NCI-H1105 treated with DMSO at 0.1 percent for 48 hours (cell line): ENCODE results near the gene CNTROB.

ENCODE experiments used
- DNase-seq: peaks from one replicate; lab custom pipeline; 2025; lab: John Stamatoyannopoulos, UW

Gene CNTROB

DNA sequence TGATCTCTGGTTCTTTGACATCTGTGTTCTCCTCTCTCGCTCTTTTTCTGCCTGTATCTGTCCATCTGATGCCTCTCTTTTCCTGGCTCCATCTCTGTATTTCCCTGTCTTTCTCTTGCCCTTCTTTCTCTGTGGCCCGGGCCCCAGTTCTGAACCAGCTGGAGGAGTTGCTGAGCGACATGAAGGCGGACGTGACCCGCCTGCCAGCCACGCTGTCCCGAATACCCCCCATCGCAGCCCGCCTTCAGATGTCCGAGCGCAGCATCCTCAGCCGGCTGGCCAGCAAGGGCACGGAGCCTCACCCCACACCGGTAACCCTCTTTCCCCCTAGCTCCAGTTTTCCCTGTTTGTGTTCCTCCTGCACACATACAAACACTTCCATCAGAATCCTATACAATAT lies 21.7 kb upstream of the CNTROB start:
- no peak for DNase-seq

DNA sequence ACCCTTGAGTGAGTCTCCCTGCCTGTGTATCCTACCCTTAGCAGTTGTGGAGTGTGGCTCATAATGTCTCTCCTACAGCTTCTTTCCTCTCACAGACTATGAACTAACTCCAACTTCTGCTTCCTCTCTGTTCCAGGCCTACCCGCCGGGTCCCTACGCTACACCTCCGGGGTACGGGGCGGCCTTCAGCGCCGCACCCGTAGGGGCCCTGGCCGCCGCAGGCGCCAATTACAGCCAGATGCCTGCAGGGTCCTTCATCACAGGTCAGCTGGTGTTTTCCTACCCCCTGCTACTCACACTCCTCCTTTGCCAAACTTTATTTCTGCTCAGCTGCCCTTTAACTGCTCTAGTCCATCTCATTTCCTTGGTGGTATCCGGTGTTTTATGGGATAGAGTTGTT lies 21.3 kb upstream of the CNTROB start:
- no peak for DNase-seq

DNA sequence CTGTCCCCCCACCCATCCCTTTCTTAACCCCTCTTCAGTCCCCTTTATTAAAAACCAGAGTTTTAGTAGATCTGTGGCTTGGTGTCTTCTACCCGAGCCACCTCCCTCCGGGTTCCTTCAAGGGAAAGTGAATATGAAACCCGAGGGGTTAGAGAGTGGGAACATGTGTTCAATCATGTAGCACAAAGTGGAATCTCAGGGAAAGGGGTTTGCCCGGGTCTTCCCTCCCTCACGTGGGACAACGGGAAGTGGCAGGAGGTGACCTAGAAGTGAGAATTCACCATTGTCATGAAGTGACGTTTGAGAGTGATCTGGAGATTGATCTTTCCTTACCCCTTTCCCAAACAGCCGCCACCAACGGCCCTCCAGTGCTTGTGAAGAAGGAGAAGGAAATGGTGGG lies 20.9 kb upstream of the CNTROB start:
- DNase-seq: no peak

DNA sequence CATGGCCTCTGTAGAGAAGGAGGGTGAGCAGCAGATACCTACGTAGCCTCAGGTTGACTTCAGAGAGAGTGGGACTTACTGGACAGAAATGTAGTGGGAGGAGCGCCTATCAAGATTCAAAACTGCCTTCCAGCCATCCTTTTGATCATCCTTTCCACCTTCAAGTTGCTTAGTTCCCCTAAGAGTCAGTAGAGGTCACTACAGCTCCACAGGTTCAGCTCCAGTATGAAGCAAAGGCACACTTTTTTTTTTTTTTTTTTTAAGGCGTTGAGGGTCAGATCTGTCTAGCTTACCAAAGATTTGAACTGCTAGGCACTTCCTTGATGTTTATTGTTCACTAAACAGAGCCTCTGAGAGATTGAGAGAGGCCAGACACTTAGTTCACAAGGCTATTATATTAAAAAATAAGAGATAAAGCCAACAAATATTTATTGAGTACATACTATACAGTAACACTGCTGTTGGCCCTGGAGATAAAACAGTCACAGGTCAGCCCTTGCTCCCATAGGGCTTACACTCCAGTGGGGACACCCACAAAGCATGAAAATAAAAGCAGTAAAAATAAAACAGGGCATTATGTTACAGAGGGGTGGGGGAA lies 19.0 kb upstream of the CNTROB start:
- peak; percentile 85 for DNase-seq

DNA sequence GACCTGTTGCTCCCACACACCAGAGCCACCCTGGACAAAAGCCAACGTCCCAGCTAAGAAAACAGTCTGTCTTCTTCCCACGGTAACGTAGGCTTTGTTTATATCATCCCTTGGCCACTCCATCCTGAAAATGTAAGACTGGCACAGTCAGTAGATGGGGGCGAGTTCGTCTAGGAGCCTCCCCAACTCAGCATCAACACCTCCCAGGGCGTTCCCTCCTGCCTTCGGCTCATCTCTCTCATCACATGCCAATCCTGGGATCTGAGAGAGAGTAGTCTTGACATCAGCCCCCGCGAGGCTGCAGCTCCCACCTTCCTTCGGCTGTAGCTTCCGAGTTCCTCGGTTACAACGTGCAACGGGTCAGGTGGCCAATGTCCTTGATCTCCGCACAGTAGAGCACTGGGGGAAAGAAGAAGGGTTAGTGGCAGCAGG lies 16.8 kb upstream of the CNTROB start:
- no peak for DNase-seq

DNA sequence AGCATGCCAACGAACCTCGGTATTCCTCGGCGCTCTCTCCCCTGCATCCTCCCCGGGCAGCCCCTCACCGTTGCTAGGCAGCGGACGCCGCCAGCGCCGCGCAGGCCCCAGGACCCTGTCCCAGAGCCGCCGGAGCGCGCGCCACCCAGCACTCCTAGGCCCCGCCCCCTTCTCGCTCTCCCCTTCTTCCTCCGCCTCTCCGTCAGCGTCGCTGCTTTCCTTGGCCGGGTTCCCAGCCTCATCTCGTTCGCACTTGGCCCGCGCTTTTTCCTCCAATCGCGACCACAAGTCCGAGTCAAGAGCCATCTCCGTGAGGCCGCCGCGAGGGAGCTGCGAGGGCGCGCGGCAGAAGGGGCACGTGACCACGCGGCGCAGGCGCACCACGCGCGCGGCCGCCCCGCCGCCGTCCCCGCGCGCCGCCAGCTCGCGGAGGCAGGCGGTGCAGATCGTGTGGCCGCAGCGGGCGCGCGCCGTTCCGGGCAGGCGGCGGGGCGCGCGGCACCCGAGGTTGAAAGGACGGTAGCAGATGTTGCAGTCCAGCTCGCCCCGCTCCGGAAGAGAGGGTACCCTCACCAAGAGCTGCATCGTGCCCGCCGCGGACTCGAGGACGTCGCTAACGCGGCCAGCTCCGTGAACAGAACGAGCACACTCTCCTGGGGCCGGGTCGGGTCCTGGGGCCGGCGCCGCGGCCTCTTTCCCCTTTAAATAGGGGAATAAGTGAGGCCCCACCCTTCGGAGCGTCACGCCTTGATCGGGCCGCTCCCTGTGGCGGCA lies 16.2 kb upstream of the CNTROB start, which contains the start of gene RNF227:
RNF227 (minus strand) TSS at position 679 of the 774 bp plus-strand sequence; CDS start at position 585, 94 bp downstream.
- peak; percentile 99 for DNase-seq

DNA sequence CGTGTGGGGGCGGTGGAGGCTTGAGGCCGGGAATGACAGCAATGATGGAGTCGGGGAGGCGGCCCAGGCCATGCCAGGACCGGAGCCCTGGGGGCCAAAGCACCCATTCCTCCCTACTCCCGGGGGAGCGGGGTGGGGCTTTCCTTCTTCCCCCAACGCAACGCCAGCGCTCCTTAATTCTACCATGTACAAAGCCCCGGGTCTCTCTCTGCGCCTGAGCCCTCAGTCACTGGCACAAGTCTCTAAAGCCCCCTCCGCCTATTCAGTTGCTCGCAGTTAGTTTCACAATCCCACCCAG lies 15.7 kb upstream of the CNTROB start:
- no peak for DNase-seq

DNA sequence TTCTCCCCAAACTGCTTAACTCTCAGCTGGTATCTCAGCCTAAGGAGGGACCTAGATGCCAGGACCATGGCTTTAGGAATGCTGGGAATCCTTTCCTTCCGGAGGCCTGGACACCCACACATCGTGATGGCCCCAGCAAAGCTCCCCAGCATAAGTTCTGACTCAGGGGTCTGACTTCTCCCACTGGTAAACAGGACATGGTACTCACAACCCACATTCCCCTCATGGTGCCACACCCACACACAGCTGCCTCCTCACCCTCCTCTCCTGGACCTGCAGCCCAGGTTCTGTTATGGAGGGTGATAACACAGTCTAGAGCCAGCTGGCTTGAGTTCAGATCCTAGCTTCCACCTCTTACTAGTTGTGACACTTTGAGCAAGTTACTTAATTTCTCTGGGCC lies 15.2 kb upstream of the CNTROB start:
- no peak for DNase-seq

DNA sequence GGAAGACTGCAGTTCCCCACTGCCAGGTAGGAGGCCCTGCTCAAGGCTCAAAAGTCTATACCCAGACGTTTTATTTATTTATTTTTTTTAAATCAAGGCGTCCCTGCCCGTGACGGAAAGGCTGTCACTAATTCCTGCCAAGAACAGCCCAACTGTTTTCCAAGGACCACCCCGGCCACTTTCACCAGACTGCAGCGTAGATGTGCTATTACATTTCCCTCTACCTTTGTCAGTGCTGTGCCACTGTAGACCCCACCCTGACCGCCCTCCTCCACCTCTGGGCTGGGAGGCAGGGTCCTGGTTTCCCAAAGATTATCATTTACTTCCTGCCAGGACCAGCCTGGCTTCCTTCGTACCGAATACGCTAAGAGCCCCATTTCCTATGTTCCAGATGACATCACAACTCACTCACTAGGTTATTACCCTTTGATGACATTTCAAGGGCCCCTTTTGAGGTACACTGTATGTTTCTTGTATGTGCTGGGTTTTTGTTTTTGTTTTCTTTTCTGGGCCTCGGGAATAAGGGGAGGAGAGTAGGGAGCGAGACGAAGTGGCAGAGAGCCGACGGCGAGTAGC lies 9.6 kb upstream of the CNTROB start:
- DNase-seq: no peak

DNA sequence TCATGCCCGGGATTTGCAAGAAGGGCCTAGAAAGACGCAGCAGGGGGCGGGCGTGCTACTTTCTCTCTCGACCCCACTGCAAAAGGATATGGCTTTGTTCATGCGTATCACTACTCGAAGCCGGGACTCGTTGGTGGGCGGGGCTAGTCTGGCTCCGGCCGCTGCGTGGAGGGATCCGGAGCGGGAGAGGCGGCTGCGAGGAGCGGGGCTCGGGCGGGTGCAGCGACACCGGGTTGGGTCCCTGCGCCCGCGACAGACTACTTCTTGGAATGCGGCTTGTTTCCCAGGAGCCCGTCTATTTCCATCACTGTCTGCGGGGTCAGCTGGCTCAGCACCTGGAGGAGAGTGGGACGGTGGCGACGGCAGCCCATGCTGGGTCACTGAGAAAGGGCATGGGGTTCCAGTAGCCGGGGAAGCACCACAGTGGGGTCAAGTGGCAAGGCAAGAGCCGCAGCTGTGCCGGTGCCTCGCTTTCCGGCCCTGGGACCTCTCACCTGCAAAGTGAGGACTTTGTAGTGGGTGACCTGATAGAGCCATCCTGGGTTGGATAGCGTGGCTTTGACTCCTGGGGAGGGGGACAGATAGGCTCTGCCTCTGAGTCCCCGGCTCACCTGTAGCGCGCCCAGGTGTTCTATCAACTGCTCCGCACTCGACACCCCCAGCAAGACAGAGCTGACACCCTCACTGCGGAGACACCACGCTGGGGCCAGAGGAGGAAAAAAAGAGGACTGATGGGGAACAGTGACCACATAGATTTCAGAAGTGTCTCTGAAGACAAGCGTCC lies 9.0 kb upstream of the CNTROB start:
- DNase-seq: peak; percentile 89

DNA sequence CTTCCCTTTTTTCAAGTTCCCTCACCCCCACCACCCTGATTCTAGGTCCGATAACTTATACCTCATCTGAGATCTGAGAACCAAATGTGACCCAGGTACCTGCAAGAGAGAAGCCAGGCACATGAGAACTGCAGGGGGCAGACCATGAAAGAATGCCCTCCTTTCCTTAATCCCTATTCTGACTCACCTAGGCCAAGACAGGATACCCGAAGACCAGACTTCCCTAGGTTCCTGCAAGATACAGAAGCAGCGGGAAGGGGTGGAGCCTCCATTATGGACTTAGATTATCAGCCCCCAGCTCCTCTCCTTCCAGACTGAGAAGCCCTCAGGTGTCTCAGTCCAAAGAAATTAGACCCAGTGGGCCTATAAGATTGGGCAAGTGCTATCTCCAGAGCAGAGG lies 4.4 kb upstream of the CNTROB start:
- no peak for DNase-seq

DNA sequence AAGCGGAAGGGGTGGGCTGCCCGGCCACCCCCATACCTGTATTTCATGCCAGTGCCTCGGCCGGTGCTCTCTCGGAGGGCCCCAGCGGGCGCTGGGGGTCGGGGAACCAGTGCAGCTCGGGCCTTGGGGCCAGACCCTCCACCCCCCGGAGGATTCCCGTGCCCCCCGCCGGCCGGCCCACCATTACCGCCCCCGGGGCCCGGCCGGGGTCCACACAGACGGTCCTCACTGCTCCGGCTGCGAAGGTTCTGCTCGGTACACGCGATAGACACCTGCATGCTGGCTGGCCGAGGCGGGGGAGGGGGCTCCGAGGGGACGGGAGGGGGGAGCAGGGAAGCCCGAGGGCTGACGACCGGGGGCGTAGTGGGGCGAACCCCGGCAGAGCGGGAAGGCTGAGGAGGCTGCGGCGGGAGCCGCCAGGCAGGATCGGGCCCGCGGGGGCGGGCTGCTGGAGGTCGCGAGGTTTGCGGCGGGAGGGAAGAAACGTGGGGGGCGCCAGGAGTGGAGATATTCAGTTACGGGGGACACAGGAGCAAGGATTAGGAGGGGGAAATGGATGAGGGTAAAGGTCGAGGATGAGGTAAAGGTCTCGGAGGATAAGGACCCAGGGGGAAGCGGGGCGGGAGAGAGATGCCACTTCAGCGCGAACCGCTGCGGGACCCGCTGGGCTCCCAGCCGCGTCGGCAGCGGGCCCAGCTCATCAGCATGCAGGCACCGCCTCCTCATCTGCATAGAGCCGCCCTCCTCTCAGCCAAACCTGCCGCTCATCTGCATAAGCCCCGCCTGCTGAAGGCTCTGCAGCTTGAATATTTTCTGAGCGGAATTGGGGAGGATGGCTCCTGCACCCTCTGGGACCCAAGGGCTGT lies 2.6 kb upstream of the CNTROB start, which contains the start of gene KCNAB3:
KCNAB3 (minus strand) TSS at position 699 of the 866 bp plus-strand sequence; CDS start at position 278, 421 bp downstream.
- no peak for DNase-seq

DNA sequence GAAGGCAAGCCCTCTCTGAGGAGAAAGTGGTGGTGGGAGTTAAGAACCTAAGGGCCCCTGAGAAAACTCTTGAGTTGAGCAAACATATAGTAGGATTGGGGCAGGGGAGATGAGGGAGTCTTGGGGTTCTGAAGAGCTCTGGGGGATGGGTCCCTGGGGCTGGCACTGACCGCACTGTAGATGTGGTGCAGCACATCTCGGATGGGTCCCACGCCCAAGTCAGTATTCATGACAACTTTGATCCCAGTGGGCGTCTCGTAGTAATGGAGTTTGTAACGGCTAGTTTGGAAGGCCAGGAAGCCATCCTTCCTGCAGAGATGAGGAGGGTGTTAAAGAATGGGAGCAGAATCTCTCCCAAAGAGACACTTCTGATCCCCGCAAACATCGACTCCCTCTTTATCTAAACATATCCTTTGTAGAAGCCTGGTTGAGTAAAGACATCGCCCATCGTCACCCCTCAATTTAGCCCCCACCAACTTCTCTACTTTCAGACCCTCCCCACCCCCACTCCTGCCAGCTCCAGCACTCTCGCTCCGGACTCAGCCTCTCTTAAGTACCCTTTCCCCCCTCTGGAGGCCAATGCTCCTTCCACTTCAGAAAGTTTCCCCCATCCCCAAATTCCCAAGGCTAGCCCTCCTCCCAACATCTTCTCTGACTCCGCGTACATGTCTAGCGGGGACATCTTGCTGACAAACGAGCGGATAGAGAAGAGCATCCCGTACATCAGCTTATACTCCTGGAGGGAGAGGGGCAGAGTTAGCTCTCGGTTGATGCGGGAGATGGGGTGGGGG lies 970 bp upstream of the CNTROB start:
- no peak for DNase-seq

DNA sequence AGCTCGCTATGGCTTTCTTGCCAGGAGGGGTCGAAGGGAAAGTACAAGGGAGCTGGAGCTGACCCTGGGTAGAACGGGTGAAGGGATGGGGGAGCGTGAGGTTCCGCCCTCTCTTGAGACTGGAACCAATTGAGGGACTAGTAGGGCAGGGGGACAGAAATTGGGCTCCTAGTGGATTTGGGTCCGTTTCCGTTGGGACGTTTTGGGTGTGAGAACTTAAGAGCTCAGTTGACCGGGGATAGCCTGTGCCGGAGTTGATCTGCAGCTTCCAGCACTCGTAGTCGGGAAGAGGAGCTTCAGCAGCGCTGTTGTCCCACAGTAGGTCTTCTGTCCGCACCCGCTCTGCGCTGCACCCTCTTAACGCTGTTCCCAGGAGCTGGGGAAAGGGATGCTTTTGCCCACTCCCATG lies 481 bp downstream of the CNTROB start:
- DNase-seq: peak; percentile 49

DNA sequence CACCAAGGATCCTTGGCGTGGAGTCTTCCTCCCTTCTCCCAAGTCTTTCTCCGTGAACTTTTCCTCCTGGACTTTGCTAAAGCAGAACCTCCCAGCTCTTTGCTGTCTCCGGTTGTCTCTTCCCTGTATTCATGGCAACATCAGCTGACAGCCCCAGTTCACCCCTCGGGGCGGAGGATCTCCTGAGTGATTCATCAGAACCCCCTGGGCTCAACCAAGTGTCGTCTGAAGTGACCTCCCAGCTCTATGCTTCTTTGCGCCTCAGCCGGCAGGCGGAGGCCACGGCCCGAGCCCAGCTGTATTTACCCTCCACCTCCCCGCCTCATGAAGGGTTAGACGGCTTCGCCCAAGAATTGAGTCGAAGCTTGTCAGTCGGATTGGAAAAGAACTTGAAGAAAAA lies 943 bp downstream of the CNTROB start:
- DNase-seq: peak; percentile 13

DNA sequence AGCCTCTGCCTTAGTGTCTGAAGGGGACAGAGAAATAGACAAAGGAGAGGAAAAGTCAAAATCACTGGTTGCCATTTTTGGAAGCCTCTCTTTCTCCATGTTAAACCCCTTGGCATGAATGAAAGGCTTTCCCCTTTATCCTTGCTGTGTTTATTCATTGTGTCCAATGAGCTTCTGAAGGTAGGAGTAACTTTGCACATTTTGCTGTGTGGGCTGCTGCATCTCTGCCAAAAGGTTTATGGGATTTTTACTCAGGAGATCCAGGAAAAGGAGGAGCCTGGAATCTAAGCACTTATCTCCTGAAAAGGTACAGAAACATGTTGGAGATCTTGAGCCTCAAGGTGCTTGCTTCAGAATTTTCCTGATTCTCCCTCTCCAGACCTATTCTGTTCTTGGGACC lies 3.9 kb downstream of the CNTROB start:
- no peak for DNase-seq

DNA sequence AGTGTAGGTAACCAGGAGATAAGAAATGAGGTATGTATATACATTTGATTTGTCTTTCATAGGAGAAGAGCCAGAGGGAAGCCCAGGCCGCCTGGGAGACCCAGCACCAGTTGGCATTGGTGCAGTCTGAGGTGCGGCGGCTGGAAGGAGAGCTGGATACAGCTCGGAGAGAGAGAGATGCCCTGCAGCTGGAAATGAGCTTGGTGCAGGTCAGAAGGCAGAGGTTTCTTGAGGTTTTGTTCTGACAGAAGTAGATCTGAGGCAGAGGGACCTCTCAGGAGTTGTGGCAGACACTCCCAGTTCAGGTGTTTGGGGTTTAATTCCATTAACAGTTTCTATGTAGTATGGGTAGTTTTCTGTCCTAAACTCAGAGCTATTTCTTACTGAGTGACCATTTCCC lies 8.0 kb downstream of the CNTROB start:
- no peak for DNase-seq

DNA sequence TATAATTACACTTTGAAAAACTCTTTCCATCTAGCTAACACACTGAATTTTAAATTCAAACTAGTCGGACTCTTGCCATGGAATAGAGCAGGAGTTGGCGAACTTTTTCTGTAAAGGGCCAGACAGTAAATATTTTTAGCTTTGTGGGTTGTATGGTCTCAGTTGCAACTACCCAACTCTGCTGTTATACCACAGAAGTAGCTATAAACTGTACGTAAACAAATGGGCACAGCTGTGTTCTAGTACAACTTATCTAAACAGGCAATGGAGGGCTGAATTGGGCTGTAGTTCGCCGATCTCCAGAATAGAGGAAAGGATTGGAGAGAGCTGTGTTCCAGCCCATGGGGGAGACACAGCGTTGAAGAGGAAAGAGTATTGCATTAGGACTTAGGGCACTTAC lies 8.7 kb downstream of the CNTROB start:
- DNase-seq: no peak

DNA sequence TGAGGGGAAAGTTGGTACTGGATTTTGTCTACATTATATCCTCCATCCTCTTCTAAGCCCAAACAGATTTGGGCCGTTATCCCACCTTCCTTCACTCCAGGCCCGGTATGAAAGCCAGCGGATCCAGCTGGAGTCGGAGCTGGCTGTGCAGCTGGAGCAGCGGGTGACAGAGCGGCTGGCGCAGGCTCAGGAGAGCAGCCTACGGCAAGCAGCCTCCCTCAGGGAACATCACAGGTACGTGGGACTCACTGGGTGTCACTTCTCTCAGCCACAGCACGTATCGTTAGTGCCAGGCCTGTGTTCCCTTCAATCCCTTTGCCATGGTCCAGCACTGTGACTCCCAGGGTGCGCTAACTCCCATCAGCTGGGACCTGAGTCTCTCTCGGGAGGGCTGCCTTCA lies 11.3 kb downstream of the CNTROB start:
- no peak for DNase-seq

DNA sequence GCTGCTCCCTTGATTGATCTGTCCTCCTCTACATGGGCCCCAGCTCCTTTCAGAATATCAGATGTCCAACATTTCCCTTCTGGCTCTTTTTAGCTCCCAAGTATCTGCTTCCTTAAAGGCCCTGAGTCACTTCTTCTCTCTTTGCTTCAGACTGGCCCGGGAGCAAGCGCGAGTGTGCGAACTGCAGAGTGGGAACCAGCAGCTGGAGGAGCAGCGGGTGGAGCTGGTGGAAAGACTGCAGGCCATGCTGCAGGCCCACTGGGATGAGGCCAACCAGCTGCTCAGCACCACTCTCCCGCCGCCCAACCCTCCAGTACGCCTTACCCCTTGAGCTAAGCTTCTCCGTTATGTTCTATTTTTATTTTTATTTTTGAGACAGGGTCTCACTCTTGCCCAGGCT lies 12.3 kb downstream of the CNTROB start:
- no peak for DNase-seq

DNA sequence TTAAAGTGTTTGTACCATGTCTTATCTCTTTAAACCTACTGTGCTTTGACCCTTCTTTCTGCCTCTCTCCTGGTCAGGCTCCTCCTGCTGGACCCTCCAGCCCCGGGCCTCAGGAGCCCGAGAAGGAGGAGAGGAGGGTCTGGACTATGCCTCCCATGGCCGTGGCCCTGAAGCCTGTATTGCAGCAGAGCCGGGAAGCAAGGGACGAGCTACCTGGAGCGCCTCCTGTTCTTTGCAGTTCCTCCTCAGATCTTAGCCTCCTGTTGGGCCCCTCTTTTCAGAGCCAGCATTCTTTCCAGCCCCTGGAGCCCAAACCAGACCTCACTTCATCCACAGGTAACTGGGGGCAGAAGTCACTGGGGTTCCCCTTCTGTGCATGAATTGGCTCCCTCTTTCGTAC lies 13.6 kb downstream of the CNTROB start:
- no peak for DNase-seq
